ENCODE results near the gene CHMP2A.

Gene CHMP2A

DNA sequence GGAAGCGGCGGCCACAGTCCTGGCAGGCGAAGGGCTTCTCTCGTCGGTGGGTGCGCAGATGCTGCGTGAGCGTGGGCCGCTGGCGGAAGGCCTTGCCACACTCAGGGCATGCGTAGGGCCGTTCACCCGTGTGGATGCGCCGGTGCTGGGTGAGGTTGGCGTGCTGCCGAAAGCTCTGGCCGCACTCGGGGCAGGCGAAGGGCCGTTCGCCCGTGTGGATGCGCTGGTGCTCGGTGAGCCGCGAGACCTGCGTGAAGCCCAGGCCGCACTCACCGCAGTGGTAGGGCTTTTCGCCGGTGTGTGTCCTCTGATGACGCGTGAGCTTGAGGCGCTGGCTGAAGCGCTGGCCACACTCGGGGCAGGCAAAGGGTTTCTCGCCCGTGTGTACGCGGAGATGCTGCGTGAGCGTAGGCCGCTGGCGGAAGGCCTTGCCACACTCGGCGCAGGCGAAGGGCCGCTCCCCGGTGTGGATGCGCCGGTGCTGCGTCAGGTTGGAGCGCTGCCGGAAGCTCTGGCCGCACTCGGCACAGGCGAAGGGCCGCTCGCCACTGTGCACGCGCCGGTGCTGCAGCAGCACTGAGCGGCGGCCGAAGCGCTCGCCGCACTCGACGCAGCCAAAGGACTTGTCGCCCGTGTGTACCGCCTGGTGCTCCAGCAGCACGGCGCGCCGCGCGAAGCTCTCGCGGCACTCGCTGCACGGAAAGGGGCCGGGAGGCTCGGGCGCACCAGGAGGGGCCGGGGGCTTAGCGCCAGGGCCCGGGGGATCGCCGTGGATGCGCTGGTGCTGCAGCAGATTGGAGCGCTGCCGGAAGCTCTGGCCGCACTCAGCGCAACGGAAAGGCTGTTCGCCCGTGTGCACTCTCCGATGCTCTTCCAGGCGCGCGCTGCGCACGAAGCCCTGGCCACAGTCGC lies 7.5 kb upstream of the CHMP2A start:
- Histone ChIP-seq H3K9me3 (ENCODE audit: insufficient read depth, low read length) (no peaks in the 10 kb centered on the region), H3K4me3 (ENCODE audit: low read length) (no peak overlapping the region), H3K27ac (ENCODE audit: low read length) (no peak overlapping the region), H4K20me1 (ENCODE audit: insufficient read depth, low read length) (no peaks in the 10 kb centered on the region), H3K4me1 (ENCODE audit: low read length) (peaks cover 13% of the 10 kb centered on the region), H3K79me2 (ENCODE audit: low read length) (peaks cover 42% of the 10 kb centered on the region), H3K9ac (ENCODE audit: low read length) (no peak overlapping the region), H2AFZ (ENCODE audit: low read depth, low read length) (no peak overlapping the region), H3K27me3 (ENCODE audit: low read depth, low read length) (no peaks in the 10 kb centered on the region), H3K36me3 (replicated peaks; ENCODE audit: low read depth, low read length) (peaks cover 22% of the 10 kb centered on the region), H3K4me2 (ENCODE audit: low read length) (no peak overlapping the region)
- TF ChIP-seq, protein P1, sequence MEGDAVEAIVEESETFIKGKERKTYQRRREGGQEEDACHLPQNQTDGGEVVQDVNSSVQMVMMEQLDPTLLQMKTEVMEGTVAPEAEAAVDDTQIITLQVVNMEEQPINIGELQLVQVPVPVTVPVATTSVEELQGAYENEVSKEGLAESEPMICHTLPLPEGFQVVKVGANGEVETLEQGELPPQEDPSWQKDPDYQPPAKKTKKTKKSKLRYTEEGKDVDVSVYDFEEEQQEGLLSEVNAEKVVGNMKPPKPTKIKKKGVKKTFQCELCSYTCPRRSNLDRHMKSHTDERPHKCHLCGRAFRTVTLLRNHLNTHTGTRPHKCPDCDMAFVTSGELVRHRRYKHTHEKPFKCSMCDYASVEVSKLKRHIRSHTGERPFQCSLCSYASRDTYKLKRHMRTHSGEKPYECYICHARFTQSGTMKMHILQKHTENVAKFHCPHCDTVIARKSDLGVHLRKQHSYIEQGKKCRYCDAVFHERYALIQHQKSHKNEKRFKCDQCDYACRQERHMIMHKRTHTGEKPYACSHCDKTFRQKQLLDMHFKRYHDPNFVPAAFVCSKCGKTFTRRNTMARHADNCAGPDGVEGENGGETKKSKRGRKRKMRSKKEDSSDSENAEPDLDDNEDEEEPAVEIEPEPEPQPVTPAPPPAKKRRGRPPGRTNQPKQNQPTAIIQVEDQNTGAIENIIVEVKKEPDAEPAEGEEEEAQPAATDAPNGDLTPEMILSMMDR (IDR thresholded peaks at IDR 0.05; ENCODE audit: low read depth, low read length), result no peak
- TF ChIP-seq EZH2phosphoT487 (IDR thresholded peaks at IDR 0.05; ENCODE audit: low read depth), result no peak

DNA sequence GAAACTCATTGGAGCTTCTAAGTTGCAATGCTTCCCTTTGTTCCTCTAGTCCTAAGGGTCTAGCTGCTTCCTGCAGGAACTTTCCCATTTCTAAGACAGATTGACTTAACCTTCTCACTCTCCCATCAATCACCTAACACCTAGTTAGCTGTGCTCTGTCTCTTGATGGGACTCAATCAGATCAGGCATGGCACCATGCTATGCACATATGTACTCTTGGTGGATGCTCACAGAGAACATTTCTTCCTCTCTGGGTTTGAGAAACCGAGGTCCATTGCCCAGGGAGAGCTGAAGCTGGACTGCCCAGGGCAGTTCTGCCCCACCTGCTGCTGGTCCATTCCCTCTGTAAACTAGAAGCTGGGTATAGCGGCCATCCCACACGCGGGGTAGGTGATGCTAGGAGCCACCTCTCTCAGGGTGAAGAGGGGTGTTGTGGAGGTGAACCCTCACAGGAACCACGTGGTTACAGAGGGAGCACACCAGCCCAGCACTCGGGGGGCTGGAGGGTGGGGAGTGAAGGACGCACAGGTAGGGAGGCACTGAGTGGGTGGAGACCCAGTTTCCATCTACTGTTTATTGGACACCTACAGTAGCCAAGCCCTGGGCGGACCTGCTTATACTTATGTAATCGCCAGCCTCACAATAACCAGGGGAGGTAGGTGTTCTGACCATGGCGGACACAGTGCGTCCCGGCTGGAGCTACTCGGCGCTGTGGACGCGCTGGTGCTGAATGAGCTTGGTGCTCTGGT lies 6.6 kb upstream of the CHMP2A start:
- H3K9ac ChIP-seq (ENCODE audit: low read length), result no peak overlapping the region
- H3K79me2 ChIP-seq (ENCODE audit: low read length), result peaks cover 51% of the 10 kb centered on the region
- no peaks in the 10 kb centered on the region for H4K20me1 ChIP-seq (ENCODE audit: insufficient read depth, low read length)
- H3K4me2 ChIP-seq (ENCODE audit: low read length), result no peak overlapping the region
- no peaks in the 10 kb centered on the region for H3K9me3 ChIP-seq (ENCODE audit: insufficient read depth, low read length)
- no peaks in the 10 kb centered on the region for H3K27me3 ChIP-seq (ENCODE audit: low read depth, low read length)
- no peak overlapping the region for H3K4me3 ChIP-seq (ENCODE audit: low read length)
- no peak overlapping the region for H2AFZ ChIP-seq (ENCODE audit: low read depth, low read length)
- H3K27ac ChIP-seq (ENCODE audit: low read length), result no peak overlapping the region
- peaks cover 18% of the 10 kb centered on the region for H3K36me3 ChIP-seq (replicated peaks; ENCODE audit: low read depth, low read length)
- no peak for TF ChIP-seq EZH2phosphoT487 (IDR thresholded peaks at IDR 0.05; ENCODE audit: low read depth)
- TF ChIP-seq, protein P1 (IDR thresholded peaks at IDR 0.05; ENCODE audit: low read depth, low read length), result no peak
- H3K4me1 ChIP-seq (ENCODE audit: low read length), result peaks cover 20% of the 10 kb centered on the region

DNA sequence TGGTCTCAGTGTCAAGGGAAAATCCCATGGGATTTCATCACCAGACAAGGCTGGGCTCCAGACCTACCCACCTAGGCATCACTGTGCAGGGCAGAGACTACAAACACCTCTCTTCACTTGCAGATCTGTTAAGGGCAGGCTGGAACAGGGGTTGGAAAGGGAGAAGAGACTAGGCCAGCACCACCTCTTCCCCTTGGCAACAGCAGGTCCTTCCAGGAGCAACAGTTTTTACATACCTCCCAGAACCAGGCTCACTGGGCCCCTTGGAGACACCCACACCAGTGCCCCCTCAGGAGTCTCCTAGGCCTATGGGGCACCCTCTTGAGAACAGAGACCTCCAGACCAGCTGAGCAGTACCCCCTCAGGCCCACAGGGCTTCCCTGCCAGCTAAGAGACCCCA lies 6.0 kb upstream of the CHMP2A start:
- TF ChIP-seq EZH2phosphoT487 (IDR thresholded peaks at IDR 0.05; ENCODE audit: low read depth), result no peak
- TF ChIP-seq, protein P1 (IDR thresholded peaks at IDR 0.05; ENCODE audit: low read depth, low read length), result no peak
- Histone ChIP-seq H3K36me3 (replicated peaks; ENCODE audit: low read depth, low read length) (peaks cover 24% of the 10 kb centered on the region), H3K27me3 (ENCODE audit: low read depth, low read length) (no peaks in the 10 kb centered on the region), H3K27ac (ENCODE audit: low read length) (no peak overlapping the region), H3K4me2 (ENCODE audit: low read length) (no peak overlapping the region), H2AFZ (ENCODE audit: low read depth, low read length) (no peak overlapping the region), H3K9me3 (ENCODE audit: insufficient read depth, low read length) (no peaks in the 10 kb centered on the region), H3K79me2 (ENCODE audit: low read length) (peaks cover 57% of the 10 kb centered on the region), H3K4me1 (ENCODE audit: low read length) (peaks cover 17% of the 10 kb centered on the region), H3K4me3 (ENCODE audit: low read length) (no peak overlapping the region), H3K9ac (ENCODE audit: low read length) (no peak overlapping the region), H4K20me1 (ENCODE audit: insufficient read depth, low read length) (no peaks in the 10 kb centered on the region)
